HepG2 (cell line): ENCODE measurements around the gene CD80. TPM values are rescaled to one million over a fixed set of nuclear protein-coding genes. Genes with fewer than 3 reads are reported as not detected.

Experiments
- ATAC-seq: fragments of 200-7000 bp; cut with Tn5 transposase; 3 replicates; pipeline ENCODE4 v1.9.1; 2020; ENCODE audit warnings: mild to moderate bottlenecking, moderate library complexity
- BruUV-seq: library from RNA; stranded (reverse); fragments of 400-500 nt; replicated peaks from 2 replicates; lab custom pipeline; 2021; lab: Mats Ljungman, UMichigan
- CTCF ChIA-PET: fragments of 300-600 bp; formaldehyde crosslinking; extraction: SDS; loops from one replicate; lab custom pipeline; 2021; ENCODE audit warnings: low total read pairs, inconsistent platforms, low intra/inter-chr PET ratio; lab: Yijun Ruan, JAX
- POLR2A ChIA-PET: fragments of 350-600 bp; sonication (Branson Sonifier 250); formaldehyde crosslinking; loops from one replicate; lab custom pipeline; 2020; ENCODE audit warnings: antibody characterized with exemption, inconsistent platforms; lab: Yijun Ruan, JAX
- DNase-seq: peaks from one replicate; pipeline ENCODE4 v3.0.0-alpha.2; 2015; ENCODE audit warnings: low spot score
- FAIRE-seq: peaks from 3 replicates; lab custom pipeline; 2011; peaks lifted over from hg19 to GRCh38; lab: Jason Lieb, UNC
- H2AFZ ChIP-seq: one replicate; pipeline ENCODE4 v1.6.1; 2011; ENCODE audit warnings: low read length, inconsistent platforms
- H3K27ac ChIP-seq: fragments of 300-600 bp; 3 replicates; pipeline ENCODE4 v1.8.0; 2011; ENCODE audit warnings: mixed run types, mild to moderate bottlenecking, mixed read lengths, low read length, inconsistent platforms; ENCODE audit not compliant: insufficient read depth; ENCODE audit errors: extremely low read length
- H3K27me3 ChIP-seq, 2 experiments: fragments of 200-600 bp in 1 of 2; 2 replicates in 1 of 2; 3 replicates in 1 of 2; pipeline versions ENCODE4 v1.6.0 to v1.8.0; 2011; ENCODE audit warnings: low read length in 2 of 2, mild to moderate bottlenecking in 2 of 2, moderate library complexity in 2 of 2, inconsistent platforms in 1 of 2; ENCODE audit not compliant: insufficient read depth in 2 of 2, control insufficient read depth in 1 of 2
- H3K36me3 ChIP-seq, 2 experiments: fragments of 200-600 bp in 1 of 2; replicated peaks in 1 of 2; 2 replicates in 1 of 2; 3 replicates in 1 of 2; pipeline versions ENCODE4 v1.5.1 to v1.8.0; 2011; ENCODE audit warnings: low read length in 2 of 2, inconsistent platforms in 1 of 2; ENCODE audit not compliant: insufficient read depth in 2 of 2, control insufficient read depth in 1 of 2
- H3K4me1 ChIP-seq: 2 replicates; pipeline ENCODE4 v1.5.1; 2012; ENCODE audit warnings: low read length, inconsistent platforms; ENCODE audit not compliant: insufficient read depth
- H3K4me2 ChIP-seq: 2 replicates; pipeline ENCODE4 v1.6.0; 2011; ENCODE audit warnings: low read depth, low read length, inconsistent platforms
- H3K4me3 ChIP-seq, 3 experiments: fragments of 200-600 bp in 1 of 3; sonication (generic), shearing (Covaris generic) in 1 of 3; replicated peaks in 1 of 3; 2 replicates each; pipeline ENCODE4 v1.5.1; 2011 to 2016; ENCODE audit warnings: low read length in 3 of 3, inconsistent platforms in 2 of 3, low read depth in 2 of 3, mild to moderate bottlenecking in 2 of 3, control low read depth in 1 of 3, mixed read lengths in 1 of 3; ENCODE audit not compliant: insufficient read depth in 1 of 3
- H3K79me2 ChIP-seq: one replicate; pipeline ENCODE4 v1.6.1; 2011; ENCODE audit warnings: low read length, inconsistent platforms; ENCODE audit not compliant: insufficient read depth
- H3K9ac ChIP-seq: 2 replicates; pipeline ENCODE4 v1.6.0; 2011; ENCODE audit warnings: mild to moderate bottlenecking, low read depth, low read length, inconsistent platforms; ENCODE audit not compliant: insufficient read depth
- H3K9me3 ChIP-seq: 2 replicates; pipeline ENCODE4 v1.5.1; 2012; ENCODE audit warnings: mild to moderate bottlenecking, low read length
- H4K20me1 ChIP-seq: 2 replicates; pipeline ENCODE4 v1.6.0; 2011; ENCODE audit warnings: inconsistent platforms, mild to moderate bottlenecking, low read length, moderate library complexity; ENCODE audit not compliant: insufficient read depth
- ATF7 ChIP-seq, 2 experiments: fragments of 450-650 bp in 1 of 2; sonication (generic) in 1 of 2; formaldehyde crosslinking in 1 of 2; IDR thresholded peaks; 2 replicates each; pipeline versions ENCODE4 v1.4.0 to v1.6.1; 2016 to 2020; ENCODE audit warnings: antibody characterized with exemption in 1 of 2, mild to moderate bottlenecking in 1 of 2, missing genetic modification reagents in 1 of 2
- CBX1 ChIP-seq: IDR thresholded peaks from one replicate; pipeline ENCODE4 v1.6.1; 2016; ENCODE audit warnings: antibody characterized with exemption, low read depth
- GLI4 ChIP-seq: sonication (generic); formaldehyde crosslinking; IDR thresholded peaks from 2 replicates; pipeline ENCODE4 v1.5.1; 2020; ENCODE audit warnings: missing genetic modification reagents, mild to moderate bottlenecking, moderate library complexity, borderline replicate concordance
- KDM2A ChIP-seq: sonication (generic); formaldehyde crosslinking; IDR thresholded peaks from 2 replicates; pipeline ENCODE4 v1.4.0; 2020; ENCODE audit warnings: low read depth, missing genetic modification reagents, borderline replicate concordance
- NFIC ChIP-seq: IDR thresholded peaks from 2 replicates; pipeline ENCODE4 v1.6.1; 2012; ENCODE audit warnings: mild to moderate bottlenecking, low read length, inconsistent platforms
- SRSF4 ChIP-seq: fragments of 200-400 bp; formaldehyde crosslinking; IDR thresholded peaks from one replicate; pipeline ENCODE4 v1.6.1; 2018; ENCODE audit warnings: mild to moderate bottlenecking, low read depth, low read length, moderate library complexity; ENCODE audit not compliant: poor library complexity, severe bottlenecking
- ZKSCAN1 ChIP-seq: fragments of 150-350 bp; IDR thresholded peaks from 2 replicates; pipeline ENCODE4 v1.6.1; 2014; ENCODE audit warnings: low read length
- ZKSCAN8 ChIP-seq: IDR thresholded peaks from 2 replicates; pipeline ENCODE4 v1.6.1; 2016; ENCODE audit warnings: borderline replicate concordance, missing genetic modification reagents, missing compliant biosample characterization
- ZNF768 ChIP-seq: sonication (generic); formaldehyde crosslinking; IDR thresholded peaks from 2 replicates; pipeline ENCODE4 v1.4.0; 2020; ENCODE audit warnings: missing genetic modification reagents
- WGBS: methylation state at CpG from one replicate; pipeline ENCODE4 v1.1.6; 2017; ENCODE audit warnings: low lambda C conversion rate; 5-methylcytosine and 5-hydroxymethylcytosine counted together
- in situ Hi-C: cut with HindIII; loops from 2 replicates; pipeline ENCODE4 v1.10.0; 2017; ENCODE audit warnings: low pct_unique_long_range_greater_than_20kb; ENCODE audit not compliant: extremely low pct_ligation_motif_present
- intact Hi-C: fragments of 100-400 bp; cut with micrococcal nuclease; formaldehyde crosslinking; loops from one replicate; pipeline ENCODE4 v1.10.0; 2022; ENCODE audit not compliant: unreplicated experiment
- polyA plus RNA-seq, 8 experiments: library from polyadenylated mRNA; depleted of rRNA in 3 of 8; stranded (reverse) in 7 of 8; unstranded in 1 of 8; fragments of >200 nt; fragmentation: Illumina TruSeq in 4 of 8; extraction: Trizol in 4 of 8; gene quantifications; 2 replicates each; pipeline versions ENCODE4 v1.2.1 to v1.2.3, GENCODE V29; 2011 to 2016; ENCODE audit warnings: low read depth in 4 of 8, missing spikeins in 1 of 8, mixed read lengths in 1 of 8; ENCODE audit not compliant: insufficient read depth in 1 of 8
- total RNA-seq, 5 experiments: library from RNA; depleted of rRNA; stranded (reverse); fragments of >200 nt; fragmentation: Illumina TruSeq; extraction: Trizol; gene quantifications; 2 replicates each; pipeline ENCODE4 v1.2.3, GENCODE V29; 2016; ENCODE audit warnings: low read depth in 1 of 5
- TF ChIP-seq, protein P1 (sequence below): sonication (generic); formaldehyde crosslinking; IDR thresholded peaks from 2 replicates; pipeline ENCODE4 v1.4.0; 2020; ENCODE audit warnings: missing genetic modification reagents
- TF ChIP-seq, protein P2 (sequence below): sonication (generic); formaldehyde crosslinking; IDR thresholded peaks from 2 replicates; pipeline ENCODE4 v1.8.0; 2022; ENCODE audit warnings: mild to moderate bottlenecking, missing genetic modification reagents; ENCODE audit not compliant: insufficient replicate concordance
- TF ChIP-seq, protein P3 (sequence below): IDR thresholded peaks from 2 replicates; pipeline ENCODE4 v1.6.1; 2012; ENCODE audit warnings: low read depth, low read length, improper control_type of control experiment

CD80 gene
- total and polyA plus RNA-seq, 2 of the 13 experiments (the other 11 are each of a cell fraction or from before 2014, with no cell fraction given), result not detected

DNA sequence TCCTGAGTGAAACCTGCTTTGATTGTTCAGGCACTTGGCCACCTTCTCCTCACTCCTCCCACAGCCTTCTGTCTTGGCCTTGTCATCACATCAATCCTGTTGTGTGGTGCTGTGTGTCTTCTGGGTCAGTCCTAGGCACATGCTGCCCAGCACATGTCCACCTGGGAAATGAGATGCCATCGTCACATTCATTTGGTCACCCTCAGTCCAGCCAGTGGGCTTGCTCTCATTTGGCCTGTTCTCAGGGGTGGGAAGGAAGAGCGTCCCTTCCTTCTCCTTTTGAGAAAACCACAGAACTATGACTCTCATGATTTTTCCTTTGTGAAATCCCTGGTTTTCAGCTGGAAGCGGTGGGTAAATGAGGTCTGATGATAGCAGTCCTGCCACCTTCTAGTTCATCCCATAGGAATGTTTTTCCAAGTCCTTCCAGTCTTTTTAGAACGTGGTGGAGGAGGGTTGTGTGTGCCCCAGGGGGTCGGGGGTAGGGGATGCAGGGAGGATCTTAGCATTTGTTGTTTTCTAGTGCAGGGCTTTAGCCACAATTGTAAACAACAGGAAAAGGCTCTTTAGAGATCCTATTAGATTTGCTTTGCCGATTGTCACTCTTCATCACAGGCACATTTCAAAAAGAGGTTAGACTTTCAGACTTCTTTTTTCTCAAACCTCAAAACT lies 29.8 kb upstream of the CD80 start:
- ChIA-PET POLR2A (no interaction called here), CTCF (no interaction called here)
- H2AFZ ChIP-seq, result no peak overlapping the region
- no peaks in the 10 kb centered on the region for H4K20me1 ChIP-seq
- intact Hi-C loops (no loop called here), in situ Hi-C loops (no loop called here)
- FAIRE-seq (no peak), ATAC-seq (no peak), DNase-seq (no peak)
- no peak overlapping the region for H3K27ac ChIP-seq
- H3K79me2 ChIP-seq, result no peaks in the 10 kb centered on the region
- H3K36me3 ChIP-seq, result no peaks in the 10 kb centered on the region
- H3K9me3 ChIP-seq, result peaks cover 9% of the 10 kb centered on the region
- no peak for TF ChIP-seq ZNF768 (CRISPR knock-in tag)
- no peak for TF ChIP-seq SRSF4
- no peak for TF ChIP-seq ZKSCAN1
- TF ChIP-seq ZKSCAN8 (CRISPR knock-in tag), result no peak
- no peak overlapping the region for H3K4me2 ChIP-seq
- no peak overlapping the region for H3K9ac ChIP-seq
- H3K4me1 ChIP-seq, result no peaks in the 10 kb centered on the region
- no TSS peak for BruUV-seq
- WGBS, result 10% methylated on average over 6 of the region's 6 CpGs
- no peak overlapping the region for H3K4me3 ChIP-seq
- peaks cover 0 to 1% of the 10 kb centered on the region in 2 experiments; a peak in 3 of 5 replicates for H3K27me3 ChIP-seq

DNA sequence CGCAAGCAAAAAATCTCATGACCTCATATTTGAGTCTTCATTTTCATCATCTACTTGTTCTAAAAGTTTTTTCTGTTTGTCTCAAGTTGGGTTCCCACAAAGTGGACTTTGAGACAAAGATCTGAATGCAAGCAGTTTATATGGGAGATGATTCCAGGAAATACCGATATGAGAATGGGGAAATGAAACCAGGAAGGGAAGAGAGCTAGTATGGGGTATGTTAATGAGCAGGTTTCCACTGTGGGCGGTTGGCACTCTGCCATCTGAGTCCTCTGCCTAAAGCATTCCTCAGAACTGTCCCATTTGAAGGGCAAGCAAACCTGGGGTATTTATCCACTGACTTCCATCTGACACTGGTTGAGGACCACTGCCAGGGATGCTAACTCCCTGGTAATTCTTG lies 28.7 kb upstream of the CD80 start:
- in situ Hi-C loops (no loop called here), intact Hi-C loops (no loop called here)
- Histone ChIP-seq H2AFZ (no peak overlapping the region), H3K4me3 (no peak overlapping the region), H3K9me3 (peaks cover 9% of the 10 kb centered on the region), H3K4me2 (no peak overlapping the region), H4K20me1 (no peaks in the 10 kb centered on the region), H3K79me2 (no peaks in the 10 kb centered on the region), H3K9ac (no peak overlapping the region), H3K4me1 (no peaks in the 10 kb centered on the region), H3K27ac (no peak overlapping the region), H3K27me3 (peaks cover 0 to 1% of the 10 kb centered on the region in 2 experiments; a peak in 3 of 5 replicates), H3K36me3 (no peaks in the 10 kb centered on the region)
- FAIRE-seq (no peak), DNase-seq (no peak), ATAC-seq (no peak)
- ChIA-PET POLR2A (no interaction called here), CTCF (no interaction called here)
- BruUV-seq, result no TSS peak
- WGBS, result 44% methylated on average over 3 of the region's 3 CpGs
- TF ChIP-seq NFIC (no peak), KDM2A (CRISPR knock-in tag) (no peak), CBX1 (no peak), SRSF4 (no peak), ATF7 (IDR thresholded peaks at IDR 0.05) (no peak), ATF7 (CRISPR knock-in tag; IDR thresholded peaks at IDR 0.05) (no peak), GLI4 (CRISPR knock-in tag) (no peak)
- TF ChIP-seq, protein P1, sequence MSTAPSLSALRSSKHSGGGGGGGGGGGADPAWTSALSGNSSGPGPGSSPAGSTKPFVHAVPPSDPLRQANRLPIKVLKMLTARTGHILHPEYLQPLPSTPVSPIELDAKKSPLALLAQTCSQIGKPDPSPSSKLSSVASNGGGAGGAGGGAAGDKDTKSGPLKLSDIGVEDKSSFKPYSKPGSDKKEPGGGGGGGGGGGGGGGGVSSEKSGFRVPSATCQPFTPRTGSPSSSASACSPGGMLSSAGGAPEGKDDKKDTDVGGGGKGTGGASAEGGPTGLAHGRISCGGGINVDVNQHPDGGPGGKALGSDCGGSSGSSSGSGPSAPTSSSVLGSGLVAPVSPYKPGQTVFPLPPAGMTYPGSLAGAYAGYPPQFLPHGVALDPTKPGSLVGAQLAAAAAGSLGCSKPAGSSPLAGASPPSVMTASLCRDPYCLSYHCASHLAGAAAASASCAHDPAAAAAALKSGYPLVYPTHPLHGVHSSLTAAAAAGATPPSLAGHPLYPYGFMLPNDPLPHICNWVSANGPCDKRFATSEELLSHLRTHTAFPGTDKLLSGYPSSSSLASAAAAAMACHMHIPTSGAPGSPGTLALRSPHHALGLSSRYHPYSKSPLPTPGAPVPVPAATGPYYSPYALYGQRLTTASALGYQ, result no peak
- TF ChIP-seq, protein P2, sequence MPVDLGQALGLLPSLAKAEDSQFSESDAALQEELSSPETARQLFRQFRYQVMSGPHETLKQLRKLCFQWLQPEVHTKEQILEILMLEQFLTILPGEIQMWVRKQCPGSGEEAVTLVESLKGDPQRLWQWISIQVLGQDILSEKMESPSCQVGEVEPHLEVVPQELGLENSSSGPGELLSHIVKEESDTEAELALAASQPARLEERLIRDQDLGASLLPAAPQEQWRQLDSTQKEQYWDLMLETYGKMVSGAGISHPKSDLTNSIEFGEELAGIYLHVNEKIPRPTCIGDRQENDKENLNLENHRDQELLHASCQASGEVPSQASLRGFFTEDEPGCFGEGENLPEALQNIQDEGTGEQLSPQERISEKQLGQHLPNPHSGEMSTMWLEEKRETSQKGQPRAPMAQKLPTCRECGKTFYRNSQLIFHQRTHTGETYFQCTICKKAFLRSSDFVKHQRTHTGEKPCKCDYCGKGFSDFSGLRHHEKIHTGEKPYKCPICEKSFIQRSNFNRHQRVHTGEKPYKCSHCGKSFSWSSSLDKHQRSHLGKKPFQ (CRISPR knock-in tag), result no peak
- TF ChIP-seq, protein P3, sequence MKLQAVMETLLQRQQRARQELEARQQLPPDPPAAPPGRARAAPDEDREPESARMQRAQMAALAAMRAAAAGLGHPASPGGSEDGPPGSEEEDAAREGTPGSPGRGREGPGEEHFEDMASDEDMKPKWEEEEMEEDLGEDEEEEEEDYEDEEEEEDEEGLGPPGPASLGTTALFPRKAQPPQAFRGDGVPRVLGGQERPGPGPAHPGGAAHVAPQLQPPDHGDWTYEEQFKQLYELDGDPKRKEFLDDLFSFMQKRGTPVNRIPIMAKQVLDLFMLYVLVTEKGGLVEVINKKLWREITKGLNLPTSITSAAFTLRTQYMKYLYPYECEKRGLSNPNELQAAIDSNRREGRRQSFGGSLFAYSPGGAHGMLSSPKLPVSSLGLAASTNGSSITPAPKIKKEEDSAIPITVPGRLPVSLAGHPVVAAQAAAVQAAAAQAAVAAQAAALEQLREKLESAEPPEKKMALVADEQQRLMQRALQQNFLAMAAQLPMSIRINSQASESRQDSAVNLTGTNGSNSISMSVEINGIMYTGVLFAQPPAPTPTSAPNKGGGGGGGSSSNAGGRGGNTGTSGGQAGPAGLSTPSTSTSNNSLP, result no peak
